HG03571 (cell line): ENCODE measurements around the gene KLLN.
A peak's percentile ranks its signal among the peaks of the same experiment; 100 is the strongest.
"Not testable (repeated sequence)": the region's sequence is repeated elsewhere in the genome, so short reads cannot be mapped to it uniquely, and the experiment has no call there.

Source experiments
- ATAC-seq: cut with Tn5 transposase; IDR thresholded peaks from one replicate; pipeline ENCODE4 v1.9.1; 2021; ENCODE audit not compliant: unreplicated experiment

KLLN gene

GRCh38 chr10:87866412-87866974 is 3.2 kb upstream of the KLLN start:
- ATAC-seq = no peak

- no peak for ATAC-seq
Observed at GRCh38 chr10:87865241-87865881, 2.0 kb upstream of the KLLN start.

- no peak for ATAC-seq
Observed at GRCh38 chr10:87864496-87865059, 1.2 kb upstream of the KLLN start.

GRCh38 chr10:87863951-87864495 is 690 bp upstream of the KLLN start:
- not testable (repeated sequence) for ATAC-seq

GRCh38 chr10:87862679-87863052 is 667 bp downstream of the KLLN start:
- peak; percentile 2 for ATAC-seq

GRCh38 chr10:87861953-87862678 is 1.2 kb downstream of the KLLN start:
- ATAC-seq = peak; percentile 40

GRCh38 chr10:87861566-87861952 is 1.8 kb downstream of the KLLN start:
- ATAC-seq = no peak

- no peak for ATAC-seq
Observed at GRCh38 chr10:87860816-87861403, 2.4 kb downstream of the KLLN start.

GRCh38 chr10:87860156-87860795 is 3.1 kb downstream of the KLLN start:
- ATAC-seq = no peak

- not testable (repeated sequence) for ATAC-seq
Observed at GRCh38 chr10:87855665-87856064, 7.7 kb downstream of the KLLN start.

GRCh38 chr10:87855247-87855646 is 8.1 kb downstream of the KLLN start:
- not testable (repeated sequence) for ATAC-seq

GRCh38 chr10:87852089-87852488 is 11.2 kb downstream of the KLLN start:
- ATAC-seq = no peak

- ATAC-seq = no peak
Observed at GRCh38 chr10:87850742-87851205, 12.6 kb downstream of the KLLN start.

GRCh38 chr10:87849001-87849400 is 14.3 kb downstream of the KLLN start:
- no peak for ATAC-seq

- ATAC-seq = no peak
Observed at GRCh38 chr10:87847550-87847949, 15.8 kb downstream of the KLLN start.

GRCh38 chr10:87846711-87847110 is 16.6 kb downstream of the KLLN start:
- ATAC-seq = not testable (repeated sequence)

- no peak for ATAC-seq
Observed at GRCh38 chr10:87846023-87846422, 17.3 kb downstream of the KLLN start.

- ATAC-seq = no peak
Observed at GRCh38 chr10:87845624-87845998, 17.7 kb downstream of the KLLN start.

- ATAC-seq = no peak
Observed at GRCh38 chr10:87844837-87845623, 18.3 kb downstream of the KLLN start.

- no peak for ATAC-seq
Observed at GRCh38 chr10:87843714-87844113, 19.6 kb downstream of the KLLN start.
